Measurements from ENCODE around the gene OTOGL. TPM values are rescaled to one million over a fixed set of nuclear protein-coding genes. Genes with fewer than 3 reads are reported as not detected.
A peak's percentile ranks its signal among the peaks of the same experiment; 100 is the strongest.

The OTOGL gene
- total and polyA plus RNA-seq, 7 donors, result 0.03 to 0.30 (median 0.07) TPM; not detected in 2

DNA sequence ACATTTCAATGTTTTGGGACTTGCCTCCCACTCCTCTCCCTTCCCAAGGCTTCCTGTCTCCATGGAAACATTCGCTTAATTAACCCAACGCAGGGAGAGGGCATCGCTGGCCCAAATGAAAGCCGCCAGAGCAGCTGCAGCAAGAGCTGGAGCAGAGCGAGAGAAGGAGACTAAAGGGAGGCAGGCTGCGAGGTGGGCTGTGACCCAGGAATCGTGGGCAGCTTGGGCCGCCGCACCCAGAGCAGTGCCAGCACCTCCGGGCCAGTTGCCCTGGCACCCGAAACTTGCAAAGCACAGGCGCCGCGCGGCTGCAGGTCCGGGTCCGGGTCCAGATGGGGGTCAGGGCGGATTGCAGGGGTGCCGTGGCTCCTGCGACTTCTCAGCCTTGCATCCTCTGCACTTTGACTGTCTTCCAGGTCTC lies 301.2 kb downstream of the OTOGL start:
- H3K9me3 ChIP-seq, result no peaks in the 10 kb centered on the region
- H3K36me3 ChIP-seq (ENCODE audit: insufficient read depth in 1 of 2, low read depth in 1 of 2), result no peaks in the 10 kb centered on the region
- intact Hi-C loops (cut with DNase I), result no loop called here
- ATAC-seq (peak in 3 of 4 donors; percentile 32 to 42 (median 35)), DNase-seq (peak in 1 of 2 donors; percentile 49)
- 22 to 43% (median 24%) methylated on average over 20 of the region's 20 CpGs for WGBS, 3 donors
- TF ChIP-seq, protein P1, sequence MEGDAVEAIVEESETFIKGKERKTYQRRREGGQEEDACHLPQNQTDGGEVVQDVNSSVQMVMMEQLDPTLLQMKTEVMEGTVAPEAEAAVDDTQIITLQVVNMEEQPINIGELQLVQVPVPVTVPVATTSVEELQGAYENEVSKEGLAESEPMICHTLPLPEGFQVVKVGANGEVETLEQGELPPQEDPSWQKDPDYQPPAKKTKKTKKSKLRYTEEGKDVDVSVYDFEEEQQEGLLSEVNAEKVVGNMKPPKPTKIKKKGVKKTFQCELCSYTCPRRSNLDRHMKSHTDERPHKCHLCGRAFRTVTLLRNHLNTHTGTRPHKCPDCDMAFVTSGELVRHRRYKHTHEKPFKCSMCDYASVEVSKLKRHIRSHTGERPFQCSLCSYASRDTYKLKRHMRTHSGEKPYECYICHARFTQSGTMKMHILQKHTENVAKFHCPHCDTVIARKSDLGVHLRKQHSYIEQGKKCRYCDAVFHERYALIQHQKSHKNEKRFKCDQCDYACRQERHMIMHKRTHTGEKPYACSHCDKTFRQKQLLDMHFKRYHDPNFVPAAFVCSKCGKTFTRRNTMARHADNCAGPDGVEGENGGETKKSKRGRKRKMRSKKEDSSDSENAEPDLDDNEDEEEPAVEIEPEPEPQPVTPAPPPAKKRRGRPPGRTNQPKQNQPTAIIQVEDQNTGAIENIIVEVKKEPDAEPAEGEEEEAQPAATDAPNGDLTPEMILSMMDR (IDR thresholded peaks at IDR 0.05), result no peak
- H3K4me1 ChIP-seq, result no peaks in the 10 kb centered on the region
- peak overlapping the region; percentile 59 for H3K4me3 ChIP-seq
- H3K27ac ChIP-seq, result no peak overlapping the region
- no peaks in the 10 kb centered on the region for H3K27me3 ChIP-seq (ENCODE audit: insufficient read depth in 3 of 3, low read length in 2 of 3)

DNA sequence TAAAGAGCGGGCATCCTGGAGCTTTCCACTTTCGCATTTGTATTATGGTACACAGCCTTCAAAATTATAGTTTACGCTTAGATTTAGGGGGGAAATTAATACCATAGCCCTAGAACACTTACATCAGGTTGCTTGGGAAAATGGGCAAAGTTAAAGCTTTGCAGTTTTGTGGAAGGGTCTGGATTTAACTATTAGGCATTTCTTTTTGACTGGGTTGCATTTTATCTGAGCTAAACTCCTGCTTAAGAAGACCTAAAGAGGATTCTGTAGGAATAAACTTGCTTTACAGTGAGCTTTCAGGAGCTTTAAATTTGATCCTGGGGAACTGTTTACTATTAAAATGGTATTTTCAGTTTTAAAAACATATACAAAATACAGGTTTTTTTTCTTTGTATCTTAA lies 301.9 kb downstream of the OTOGL start:
- DNase-seq, result no peak
- Histone ChIP-seq H3K36me3 (ENCODE audit: insufficient read depth in 1 of 2, low read depth in 1 of 2) (no peaks in the 10 kb centered on the region), H3K27ac (no peak overlapping the region), H3K9me3 (no peaks in the 10 kb centered on the region), H3K27me3 (ENCODE audit: insufficient read depth in 3 of 3, low read length in 2 of 3) (no peaks in the 10 kb centered on the region), H3K4me3 (peak overlapping the region; percentile 59), H3K4me1 (no peaks in the 10 kb centered on the region)
- intact Hi-C loops (cut with DNase I), result no loop called here
- TF ChIP-seq, protein P1 (IDR thresholded peaks at IDR 0.05), result no peak
- 83 to 94% (median 86%) methylated on average over 3 of the region's 3 CpGs for WGBS, 3 donors
- ATAC-seq, result no peak

DNA sequence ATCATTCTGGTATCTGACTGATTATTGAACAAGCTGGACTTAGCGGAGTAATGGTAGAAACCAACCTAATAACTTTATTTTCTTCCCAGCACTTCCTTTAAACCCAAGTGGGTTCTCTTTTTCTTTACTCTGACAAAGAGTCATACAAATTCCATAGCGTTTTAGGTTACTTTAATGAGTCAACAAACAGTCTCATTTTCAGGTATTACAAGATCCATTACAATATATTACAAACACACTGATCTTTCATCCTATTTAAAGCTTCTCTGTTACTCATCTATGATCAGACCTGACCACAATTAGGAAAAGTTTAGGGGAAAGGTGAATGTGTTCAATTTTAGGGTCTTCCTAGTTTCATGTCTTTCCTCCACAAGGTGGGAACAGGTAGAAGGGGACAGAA lies 305.3 kb downstream of the OTOGL start:
- Histone ChIP-seq H3K4me1 (no peaks in the 10 kb centered on the region), H3K27me3 (ENCODE audit: insufficient read depth in 3 of 3, low read length in 2 of 3) (no peaks in the 10 kb centered on the region), H3K4me3 (no peak overlapping the region), H3K9me3 (no peaks in the 10 kb centered on the region), H3K36me3 (ENCODE audit: insufficient read depth in 1 of 2, low read depth in 1 of 2) (no peaks in the 10 kb centered on the region), H3K27ac (no peak overlapping the region)
- ATAC-seq (no peak), DNase-seq (no peak)
- WGBS, 3 donors, result 63 to 69% (median 64%) methylated on average over 2 of the region's 2 CpGs
- intact Hi-C loops (cut with DNase I), result no loop called here
- TF ChIP-seq, protein P1 (IDR thresholded peaks at IDR 0.05), result no peak

DNA sequence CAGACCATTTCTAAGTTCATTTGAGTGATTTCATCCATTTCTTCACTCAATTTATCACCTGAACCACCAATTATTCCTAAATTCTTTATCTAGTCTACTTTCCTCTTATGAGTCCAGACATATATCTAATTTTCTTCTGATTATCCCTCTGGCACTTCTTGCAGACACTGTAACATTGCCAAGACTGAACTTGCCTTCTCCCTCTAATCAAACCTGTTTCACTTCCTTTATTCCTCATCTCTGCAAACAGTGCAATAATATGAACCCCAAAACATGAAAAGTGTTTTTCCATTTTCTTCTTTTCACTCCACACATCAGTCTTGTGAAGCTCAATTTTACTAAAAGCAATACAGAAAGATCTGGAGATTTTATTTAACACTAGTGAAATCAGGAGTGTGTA lies 306.9 kb downstream of the OTOGL start:
- intact Hi-C loops (cut with DNase I), result no loop called here
- ATAC-seq, result no peak

DNA sequence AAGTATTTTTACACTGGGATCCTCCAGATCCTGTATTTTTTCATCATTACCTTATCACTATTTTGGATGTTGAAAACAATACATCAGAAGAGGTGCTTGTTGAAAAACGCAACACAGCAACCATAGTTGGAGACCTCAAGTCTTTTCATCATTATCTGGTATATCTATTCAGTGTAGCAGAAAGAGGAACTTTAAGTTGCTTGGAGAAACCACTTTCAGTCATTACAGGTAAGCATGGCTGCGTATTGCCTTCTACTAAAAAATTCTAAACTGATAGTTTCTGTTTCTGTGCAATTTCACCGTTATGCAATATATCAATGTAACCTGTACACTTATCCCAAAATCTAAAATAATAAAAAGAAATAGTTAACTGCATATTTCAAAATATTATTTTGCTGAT lies 312.4 kb downstream of the OTOGL start:
- TF ChIP-seq, protein P1 (IDR thresholded peaks at IDR 0.05), result no peak
- DNase-seq (no peak), ATAC-seq (no peak)
- H3K27me3 ChIP-seq (ENCODE audit: insufficient read depth in 3 of 3, low read length in 2 of 3), result no peaks in the 10 kb centered on the region
- H3K9me3 ChIP-seq, result no peaks in the 10 kb centered on the region
- H3K27ac ChIP-seq, result no peak overlapping the region
- 65 to 75% (median 70%) methylated on average over 3 of the region's 3 CpGs for WGBS, 3 donors
- intact Hi-C loops (cut with DNase I), result loop anchor here (2.0 to 10.0 kb wide), 3 partner anchors 351 to 713 kb away; no protein-coding TSS in a partner anchor
- H3K4me1 ChIP-seq, result no peaks in the 10 kb centered on the region
- H3K4me3 ChIP-seq, result no peak overlapping the region
- H3K36me3 ChIP-seq (ENCODE audit: insufficient read depth in 1 of 2, low read depth in 1 of 2), result no peaks in the 10 kb centered on the region

More for the DNA sequence above, 306.9 kb downstream of the OTOGL start:
- TF ChIP-seq, protein P1 (IDR thresholded peaks at IDR 0.05), result no peak
- H3K4me3 ChIP-seq, result no peak overlapping the region
- no peak overlapping the region for H3K27ac ChIP-seq
- no peaks in the 10 kb centered on the region for H3K27me3 ChIP-seq (ENCODE audit: insufficient read depth in 3 of 3, low read length in 2 of 3)
- no peaks in the 10 kb centered on the region for H3K4me1 ChIP-seq
- no peaks in the 10 kb centered on the region for H3K36me3 ChIP-seq (ENCODE audit: insufficient read depth in 1 of 2, low read depth in 1 of 2)
- no peak for DNase-seq
- H3K9me3 ChIP-seq, result no peaks in the 10 kb centered on the region

Measured in psoas muscle (tissue), 8 donors.